Right cardiac atrium (tissue), 5 donors: ENCODE results near the gene AJUBA. TPM values are rescaled to one million over a fixed set of nuclear protein-coding genes. Genes with fewer than 3 reads are reported as not detected.
"Not testable (repeated sequence)": the region's sequence is repeated elsewhere in the genome, so short reads cannot be mapped to it uniquely, and the experiment has no call there.

ENCODE experiments used
- ATAC-seq, 2 donors: fragments of 200-7000 bp; cut with Tn5 transposase; one replicate each; pipeline versions ENCODE4 v1.8.0 to v1.9.1; 2020; ENCODE audit warnings: moderate library complexity in 2 of 2, mild to moderate bottlenecking in 1 of 2
- DNase-seq, 3 donors: peaks; one replicate each; pipeline ENCODE4 v3.0.0-alpha.2; 2020
- H3K27ac ChIP-seq: one replicate; pipeline ENCODE4 v1.5.1; 2013; ENCODE audit warnings: mild to moderate bottlenecking, low read length, control low read depth, moderate library complexity
- H3K27me3 ChIP-seq: one replicate; pipeline ENCODE4 v1.6.1; 2013; ENCODE audit not compliant: control insufficient read depth, insufficient read depth
- H3K4me1 ChIP-seq: one replicate; pipeline ENCODE4 v1.6.1; 2013; ENCODE audit warnings: low read length; ENCODE audit not compliant: control insufficient read depth, insufficient read depth
- H3K4me3 ChIP-seq: one replicate; pipeline ENCODE4 v1.5.1; 2013; ENCODE audit warnings: low read length, control low read depth
- H3K9me3 ChIP-seq: one replicate; pipeline ENCODE4 v1.6.1; 2013; ENCODE audit warnings: low read length; ENCODE audit not compliant: control insufficient read depth
- WGBS: extraction: QIAGEN DNeasy Blood & Tissue Kit; methylation state at CpG from one replicate; pipeline ENCODE4 v1.1.7; 2013; 5-methylcytosine and 5-hydroxymethylcytosine counted together
- intact Hi-C, 4 donors: fragments of 100-400 bp; cut with DNase I; formaldehyde crosslinking; loops; one replicate each; pipeline versions ENCODE4 v1.11.0 to v1.14.0; 2022 to 2023
- polyA plus RNA-seq: library from polyadenylated mRNA; stranded (reverse); fragments of 200-250 nt; gene quantifications from one replicate; pipeline ENCODE4 v1.2.3, GENCODE V29; 2013
- total RNA-seq, 4 donors: library from RNA; stranded (reverse); fragmentation: NEBNext Ultra II Directional; extraction: Animal tissue kit (Norgen Biotek cat#: 25700); gene quantifications; one replicate each; pipeline ENCODE4 v1.2.1, GENCODE V29; 2021
- donor health status: healthy with polysubstance abuse.
- donor health status: DM: no; HTN: yes; CAD: no.
- donor health status: DM: no; HTN: no; CAD: no.
- donor health status: DM: no; HTN: yes; CAD: no; lungs with severe emphysema.
- donor health status: DM: yes; HTN: yes; CAD: no.

Gene AJUBA
- total and polyA plus RNA-seq, 5 donors, result 4.8 to 6.9 (median 6.4) TPM

GRCh38 chr14:23006188-23006534 is 23.8 kb upstream of the AJUBA start:
- WGBS, result 61% methylated on average over 5 of the region's 5 CpGs
- intact Hi-C loops, result no loop called here
- no peaks in the 10 kb centered on the region for H3K4me1 ChIP-seq
- no peaks in the 10 kb centered on the region for H3K9me3 ChIP-seq
- ATAC-seq (no peak), DNase-seq (no peak)
- H3K27ac ChIP-seq, result no peak overlapping the region
- peak overlapping the region; percentile 65 for H3K4me3 ChIP-seq
- H3K27me3 ChIP-seq, result no peaks in the 10 kb centered on the region

- Histone ChIP-seq H3K4me1 (no peaks in the 10 kb centered on the region), H3K9me3 (no peaks in the 10 kb centered on the region), H3K27ac (no peak overlapping the region), H3K27me3 (no peaks in the 10 kb centered on the region), H3K4me3 (no peak overlapping the region)
- intact Hi-C loops, result no loop called here
- no peak for ATAC-seq
- 78% methylated on average over 3 of the region's 3 CpGs for WGBS
- no peak for DNase-seq
Observed at GRCh38 chr14:23005451-23006187, 23.3 kb upstream of the AJUBA start.

- H3K9me3 ChIP-seq, ATAC-seq, intact Hi-C loops, H3K27me3 ChIP-seq, H3K4me3 ChIP-seq, H3K4me1 ChIP-seq, H3K27ac ChIP-seq, DNase-seq: not testable (repeated sequence)
- WGBS, result 98% methylated on average over 4 of the region's 4 CpGs
Observed at GRCh38 chr14:23004274-23004673, 21.9 kb upstream of the AJUBA start.

- Histone ChIP-seq H3K4me1 (peaks cover 2% of the 10 kb centered on the region), H3K27ac (no peak overlapping the region), H3K27me3 (no peaks in the 10 kb centered on the region), H3K4me3 (no peak overlapping the region), H3K9me3 (no peaks in the 10 kb centered on the region)
- no peak for DNase-seq
- intact Hi-C loops, result no loop called here
- no peak for ATAC-seq
- 95% methylated on average over 3 of the region's 3 CpGs for WGBS
Observed at GRCh38 chr14:23002592-23002991, 20.2 kb upstream of the AJUBA start.

- ATAC-seq (no peak), DNase-seq (no peak)
- intact Hi-C loops, result no loop called here
- 98% methylated on average over 2 of the region's 2 CpGs for WGBS
- H3K27me3 ChIP-seq, result no peaks in the 10 kb centered on the region
- H3K27ac ChIP-seq, result no peak overlapping the region
- H3K9me3 ChIP-seq, result no peaks in the 10 kb centered on the region
- H3K4me1 ChIP-seq, result peaks cover 2% of the 10 kb centered on the region
- H3K4me3 ChIP-seq, result no peak overlapping the region
Observed at GRCh38 chr14:23000860-23001259, 18.5 kb upstream of the AJUBA start.

DNA sequence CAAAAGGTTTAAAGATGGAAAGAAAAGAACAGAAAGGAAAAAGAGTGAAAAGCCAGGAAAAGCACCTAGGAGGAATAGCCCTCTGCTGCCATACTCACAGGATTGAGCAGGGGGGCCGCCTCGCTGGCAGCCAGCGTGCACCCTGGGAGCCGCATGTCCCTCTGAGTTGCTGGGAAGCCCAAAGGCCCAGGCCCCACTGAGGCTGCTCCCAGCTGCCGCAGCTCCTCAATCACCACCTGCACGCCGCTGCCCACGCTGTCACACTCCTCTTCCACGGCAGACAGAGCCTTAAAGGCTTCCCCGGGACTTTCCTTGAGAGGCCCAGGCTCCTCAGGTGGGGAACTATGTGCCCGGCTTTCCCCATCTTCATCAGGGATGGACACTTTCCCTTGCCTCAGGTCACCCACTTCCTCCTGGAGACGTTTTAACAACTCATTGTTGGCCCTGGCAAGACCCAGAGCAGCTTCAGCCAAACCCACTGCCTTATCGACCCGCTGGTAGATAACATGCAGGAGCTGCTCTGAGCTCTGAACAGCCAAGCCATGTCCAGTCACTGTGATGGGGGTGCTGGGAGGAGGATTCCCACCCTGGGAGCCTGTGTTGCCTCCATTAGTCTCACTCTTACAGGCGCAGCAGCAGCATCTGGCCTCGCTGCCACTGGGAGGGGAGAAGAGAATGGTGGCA is 16.1 kb upstream of the AJUBA start:
- intact Hi-C loops, result no loop called here
- Histone ChIP-seq H3K4me1 (peaks cover 2% of the 10 kb centered on the region), H3K9me3 (no peaks in the 10 kb centered on the region), H3K27ac (no peak overlapping the region), H3K27me3 (no peaks in the 10 kb centered on the region), H3K4me3 (no peak overlapping the region)
- DNase-seq (no peak), ATAC-seq (peak; percentile 46 to 50)
- WGBS, result 71% methylated on average over 16 of the region's 16 CpGs

- Histone ChIP-seq H3K4me3 (no peak overlapping the region), H3K27ac (no peak overlapping the region), H3K27me3 (no peaks in the 10 kb centered on the region), H3K4me1 (peaks cover 2% of the 10 kb centered on the region), H3K9me3 (no peaks in the 10 kb centered on the region)
- no peak for DNase-seq
- intact Hi-C loops, result no loop called here
- ATAC-seq, result peak in 1 of 2 donors; percentile 40
- WGBS, result 56% methylated on average over 9 of the region's 9 CpGs
Observed at GRCh38 chr14:22997676-22998323, 15.4 kb upstream of the AJUBA start.

DNA sequence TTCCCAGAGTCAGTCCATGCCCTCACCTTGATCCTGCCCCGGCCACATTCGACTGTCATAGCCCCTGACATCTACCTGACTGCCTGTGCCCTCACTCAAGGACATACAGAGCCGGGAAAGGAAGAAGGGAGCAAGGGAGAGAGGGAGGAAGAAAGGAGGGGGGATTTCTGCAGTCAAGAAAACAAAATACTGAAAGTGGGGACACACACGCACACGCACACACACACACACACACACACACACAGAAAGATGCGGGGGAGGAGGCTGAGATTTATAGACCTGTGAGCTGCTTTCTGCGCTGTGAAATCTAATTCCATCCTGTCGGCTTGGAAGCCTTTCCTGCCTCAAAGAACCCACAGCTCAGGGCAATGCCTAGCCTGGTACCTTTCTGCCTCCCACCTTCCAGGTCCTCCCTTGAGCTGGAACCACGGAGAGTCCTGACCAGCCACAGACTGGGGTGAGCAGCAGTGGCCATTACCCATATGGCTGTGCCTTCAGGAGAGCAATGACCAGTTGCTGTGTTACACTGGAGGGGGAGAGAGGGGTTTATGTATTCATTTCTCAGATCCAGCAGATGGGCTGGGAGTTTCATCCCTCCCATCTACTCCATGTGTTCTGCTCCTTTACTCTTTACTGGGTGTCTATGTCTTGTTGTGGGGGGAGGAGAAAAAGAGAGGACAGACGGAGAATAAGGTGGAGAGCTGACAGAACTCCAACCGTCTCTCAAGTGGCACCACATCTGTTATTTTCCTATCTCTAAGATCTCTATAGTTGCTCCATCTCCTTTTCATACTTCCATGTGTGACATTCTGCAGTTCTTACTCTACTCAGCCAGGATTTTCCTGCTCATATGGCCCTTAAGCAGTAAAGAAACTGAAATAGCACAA is 14.7 kb upstream of the AJUBA start:
- DNase-seq (no peak), ATAC-seq (no peak)
- Histone ChIP-seq H3K27me3 (no peaks in the 10 kb centered on the region), H3K4me3 (no peak overlapping the region), H3K4me1 (peaks cover 2% of the 10 kb centered on the region), H3K27ac (no peak overlapping the region), H3K9me3 (no peaks in the 10 kb centered on the region)
- 76% methylated on average over 11 of the region's 11 CpGs for WGBS
- intact Hi-C loops, result no loop called here

DNA sequence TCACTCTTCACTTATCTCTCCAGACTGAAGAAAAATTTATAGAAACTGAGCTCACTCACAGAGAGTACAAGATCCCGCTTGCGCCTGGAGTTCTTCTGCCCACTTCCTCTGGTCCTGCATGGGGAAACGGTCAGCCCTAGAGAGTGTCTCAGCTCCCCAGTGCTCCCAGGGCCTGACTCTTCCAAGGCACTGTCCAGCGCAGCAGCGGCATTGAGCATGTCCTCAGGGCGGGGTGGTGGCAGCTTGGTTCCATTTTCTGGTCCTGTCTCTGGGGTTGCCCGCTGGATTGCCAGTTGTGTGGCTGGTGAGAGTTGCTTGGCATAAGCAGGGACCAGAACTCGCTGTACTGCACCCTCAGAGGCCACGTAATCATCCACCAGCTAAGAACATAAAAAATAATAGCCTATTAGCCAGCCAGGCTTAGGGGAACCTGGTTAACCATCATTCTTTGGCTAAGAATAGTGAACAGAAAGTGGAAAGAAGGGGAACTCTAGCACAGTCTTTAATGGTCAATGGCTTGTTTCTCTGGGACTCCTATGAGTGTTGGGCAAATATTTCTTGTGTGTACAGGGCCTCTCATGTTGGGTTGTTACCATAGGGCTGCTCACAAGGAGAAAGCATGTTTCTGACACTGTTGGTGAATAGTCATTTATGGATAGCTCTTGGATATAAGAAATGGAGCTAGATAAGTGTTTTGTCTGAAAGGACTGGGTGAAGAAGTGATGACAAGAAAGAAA is 13.7 kb upstream of the AJUBA start:
- H3K27ac ChIP-seq, result no peak overlapping the region
- intact Hi-C loops, result no loop called here
- no peak overlapping the region for H3K4me3 ChIP-seq
- DNase-seq, result no peak
- peaks cover 2% of the 10 kb centered on the region for H3K4me1 ChIP-seq
- H3K9me3 ChIP-seq, result no peaks in the 10 kb centered on the region
- 91% methylated on average over 9 of the region's 9 CpGs for WGBS
- no peaks in the 10 kb centered on the region for H3K27me3 ChIP-seq
- ATAC-seq, result no peak

- H3K4me1 ChIP-seq, result peaks cover 2% of the 10 kb centered on the region
- ATAC-seq, result peak; percentile 36 to 65
- no peak overlapping the region for H3K4me3 ChIP-seq
- WGBS, result 7% methylated on average over 4 of the region's 4 CpGs
- H3K27ac ChIP-seq, result no peak overlapping the region
- intact Hi-C loops, result no loop called here
- DNase-seq, result no peak
- no peaks in the 10 kb centered on the region for H3K9me3 ChIP-seq
- H3K27me3 ChIP-seq, result no peaks in the 10 kb centered on the region
Observed at GRCh38 chr14:22994762-22995275, 12.5 kb upstream of the AJUBA start.
